Kidney capillary endothelial cell (primary cell): ENCODE measurements around the gene BTNL2.
"Not testable (repeated sequence)": the region's sequence is repeated elsewhere in the genome, so short reads cannot be mapped to it uniquely, and the experiment has no call there.

Experiments
- DNase-seq: peaks from one replicate; pipeline ENCODE4 v3.0.0-alpha.2; 2018; ENCODE audit warnings: low spot score

Gene BTNL2

DNA sequence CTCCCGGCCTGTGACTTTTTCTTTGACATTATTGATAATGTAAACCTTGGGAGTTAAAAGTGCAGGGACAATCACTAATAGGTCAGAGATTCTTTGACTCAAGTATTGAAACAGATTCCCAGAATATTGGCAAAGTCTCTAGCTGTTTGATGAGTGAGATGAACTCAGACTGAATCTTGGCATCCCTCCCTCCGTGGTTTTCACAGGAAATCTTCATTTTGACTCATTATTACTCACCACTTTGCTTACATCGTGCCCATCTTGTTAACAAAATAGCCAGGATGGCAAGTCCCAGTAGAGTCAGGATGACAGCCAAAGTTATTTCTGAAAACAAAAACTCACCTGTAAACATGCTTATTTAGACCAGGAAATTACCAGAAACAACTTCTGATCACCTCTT lies 37.3 kb downstream of the BTNL2 start:
- DNase-seq: peak; percentile 85

DNA sequence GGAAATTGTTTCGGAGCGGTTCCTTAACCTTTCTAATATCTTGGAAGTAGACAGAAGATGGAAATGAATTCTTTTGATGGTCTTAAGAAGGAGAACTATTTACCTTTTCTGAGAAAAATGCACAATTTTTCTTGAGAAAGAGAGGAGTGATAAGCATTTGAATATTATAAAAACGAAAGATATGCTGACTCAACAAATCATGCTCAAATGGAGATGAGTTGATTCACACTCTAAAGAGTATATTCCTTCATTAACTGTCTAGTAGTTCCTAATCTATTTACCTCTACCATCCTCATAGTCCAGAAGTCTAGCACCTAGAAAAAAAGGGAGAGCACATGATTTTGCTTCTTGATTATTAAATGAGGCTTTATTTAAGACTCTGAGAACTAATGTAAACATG lies 39.3 kb downstream of the BTNL2 start:
- DNase-seq: no peak

DNA sequence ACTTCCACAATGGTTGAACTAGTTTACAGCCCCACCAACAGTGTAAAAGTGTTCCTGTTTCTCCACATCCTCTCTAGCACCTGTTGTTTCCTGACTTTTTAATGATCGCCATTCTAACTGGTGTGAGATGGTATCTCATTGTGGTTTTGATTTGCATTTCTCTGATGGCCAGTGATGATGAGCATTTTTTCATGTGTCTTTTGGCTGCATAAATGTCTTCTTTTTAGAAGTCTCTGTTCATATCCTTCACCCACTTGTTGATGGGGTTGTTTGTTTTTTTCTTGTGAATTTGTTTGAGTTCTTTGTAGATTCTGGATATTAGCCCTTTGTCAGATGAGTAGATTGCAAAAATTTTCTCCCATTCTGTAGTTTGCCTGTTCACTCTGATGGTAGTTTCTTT lies 47.8 kb downstream of the BTNL2 start:
- DNase-seq: not testable (repeated sequence)

DNA sequence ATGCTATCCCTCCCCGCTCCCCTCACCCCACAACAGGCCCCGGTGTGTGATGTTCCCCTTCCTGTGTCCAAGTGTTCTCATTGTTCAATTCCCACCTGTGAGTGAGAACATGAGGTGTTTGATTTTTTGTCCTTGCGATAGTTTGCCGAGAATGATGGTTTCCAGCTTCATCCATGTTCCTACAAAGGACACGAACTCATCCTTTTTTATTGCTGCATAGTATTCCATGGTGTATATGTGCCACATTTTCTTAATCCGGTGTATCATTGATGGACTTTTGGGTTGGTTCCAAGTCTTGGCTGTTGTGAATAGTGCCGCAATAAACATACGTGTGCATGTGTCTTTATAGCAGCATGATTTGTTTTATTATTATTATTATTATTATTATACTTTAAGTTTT lies 48.4 kb downstream of the BTNL2 start:
- DNase-seq: not testable (repeated sequence)

DNA sequence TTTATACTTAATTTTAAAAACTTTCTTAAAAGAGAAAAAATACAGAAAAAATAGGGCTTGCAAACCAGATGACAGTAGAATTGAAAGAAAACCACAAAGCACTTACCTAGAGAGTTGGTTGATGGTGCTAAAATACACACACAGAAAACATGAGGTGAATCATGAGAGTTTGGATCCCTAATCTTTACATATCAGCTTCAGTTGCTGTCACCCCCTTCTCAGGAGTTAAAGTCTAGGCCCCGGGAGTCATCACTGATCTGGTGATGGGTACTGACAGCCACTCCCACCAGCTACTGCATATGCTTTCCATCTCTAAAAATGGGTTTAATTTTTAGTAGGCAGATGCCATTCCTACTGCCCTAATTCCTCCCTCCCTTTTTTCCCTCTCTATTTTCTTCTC lies 52.0 kb downstream of the BTNL2 start:
- DNase-seq: no peak

DNA sequence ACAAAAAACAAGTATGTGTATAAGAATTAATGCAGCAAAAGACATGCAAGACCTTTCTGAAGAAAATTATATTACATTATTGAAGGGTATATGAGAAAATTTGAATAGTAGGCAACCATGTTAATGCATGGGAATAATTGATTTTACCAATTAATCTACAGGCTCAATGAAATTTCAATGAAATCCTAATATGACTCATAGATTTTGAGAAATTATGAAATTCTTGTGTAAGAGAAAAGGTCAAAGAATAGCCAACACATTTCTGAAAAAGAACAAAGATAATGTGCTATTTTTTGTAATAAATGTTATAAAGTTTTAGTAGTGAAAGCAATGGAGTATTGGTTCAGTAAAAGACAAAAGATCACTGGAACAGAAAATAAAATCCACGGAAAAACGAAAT lies 53.6 kb downstream of the BTNL2 start:
- no peak for DNase-seq
